Upper lobe of left lung (tissue), 4 donors: ENCODE measurements around the gene GFRAL.

ENCODE experiments used
- CTCF ChIP-seq, 6 experiments: fragments of 450-650 bp in 4 of 6; fragments of 200-600 bp in 2 of 6; sonication (generic) in 2 of 6; IDR thresholded peaks; one replicate each; pipeline ENCODE4 v1.5.1; 2016 to 2019; ENCODE audit warnings: antibody characterized with exemption in 6 of 6
- POLR2A ChIP-seq, 4 donors: fragments of 450-650 bp; IDR thresholded peaks; one replicate each; pipeline ENCODE4 v1.5.1; 2016 to 2017; ENCODE audit warnings: antibody characterized with exemption in 4 of 4, mild to moderate bottlenecking in 2 of 4

- TF ChIP-seq CTCF (IDR thresholded peaks at IDR 0.05) (no peak), POLR2A (IDR thresholded peaks at IDR 0.05) (no peak)
These were observed 96.7 kb downstream of the GFRAL start for GRCh38 chr6:55423933-55424332.
